Panc1 (cell line): ENCODE data around the gene RAPGEF1. TPM values are rescaled to one million over a fixed set of nuclear protein-coding genes. Genes with fewer than 3 reads are reported as not detected.
A peak's percentile ranks its signal among the peaks of the same experiment; 100 is the strongest.

Source experiments
- ATAC-seq: fragments of 200-7000 bp; cut with Tn5 transposase; 2 replicates; pipeline ENCODE4 v1.9.1; 2020; ENCODE audit warnings: mild to moderate bottlenecking, moderate library complexity
- BruUV-seq: library from RNA; stranded (reverse); fragments of 400-500 nt; replicated peaks from 2 replicates; lab custom pipeline; 2021; lab: Mats Ljungman, UMichigan
- CTCF ChIA-PET: fragments of 300-600 bp; sonication (Branson Sonifier 250); formaldehyde crosslinking; loops from one replicate; lab custom pipeline; 2022; ENCODE audit warnings: antibody characterized with exemption; lab: Charles Lee
- POLR2A ChIA-PET: fragments of 300-600 bp; sonication (Branson Sonifier 250); formaldehyde crosslinking; loops from one replicate; lab custom pipeline; 2022; ENCODE audit warnings: antibody characterized with exemption; lab: Charles Lee
- DNase-seq: peaks from one replicate; pipeline ENCODE4 v3.0.0-alpha.2; 2010; ENCODE audit warnings: low read depth, low spot score
- H3K27ac ChIP-seq: 2 replicates; pipeline ENCODE4 v1.5.1; 2011; ENCODE audit warnings: mild to moderate bottlenecking, low read length, inconsistent platforms
- H3K27me3 ChIP-seq: fragments of 200-500 bp; sonication (Bioruptor generic); 2 replicates; pipeline ENCODE4 v1.6.0; 2014; ENCODE audit warnings: low read length, inconsistent platforms; ENCODE audit not compliant: control insufficient read depth, insufficient read depth
- H3K36me3 ChIP-seq: fragments of 200-500 bp; sonication (Bioruptor generic); 2 replicates; pipeline ENCODE4 v1.5.1; 2014; ENCODE audit warnings: inconsistent platforms, mild to moderate bottlenecking, low read length, moderate library complexity; ENCODE audit not compliant: control insufficient read depth, insufficient read depth
- H3K4me1 ChIP-seq: 2 replicates; pipeline ENCODE4 v1.5.1; 2011; ENCODE audit warnings: inconsistent platforms, mild to moderate bottlenecking, low read length, moderate library complexity; ENCODE audit not compliant: control insufficient read depth, insufficient read depth
- H3K4me3 ChIP-seq, 2 experiments: 2 replicates each; pipeline ENCODE4 v1.5.1; 2011 to 2012; ENCODE audit warnings: low read depth in 2 of 2, low read length in 2 of 2, mild to moderate bottlenecking in 2 of 2, inconsistent platforms in 1 of 2, moderate library complexity in 1 of 2
- H3K9me3 ChIP-seq: fragments of 200-500 bp; sonication (Bioruptor generic); 2 replicates; pipeline ENCODE4 v1.5.1; 2014; ENCODE audit warnings: low read depth, mild to moderate bottlenecking, inconsistent platforms, low read length, moderate library complexity; ENCODE audit not compliant: control insufficient read depth, insufficient read depth
- POLR2AphosphoS5 ChIP-seq: IDR thresholded peaks from 2 replicates; pipeline ENCODE4 v1.6.1; 2012; ENCODE audit warnings: mild to moderate bottlenecking, low read depth, low read length, moderate library complexity
- SIN3A ChIP-seq: IDR thresholded peaks from 2 replicates; pipeline ENCODE4 v1.6.1; 2012; ENCODE audit warnings: low read depth, mild to moderate bottlenecking, low read length, moderate library complexity, borderline replicate concordance; ENCODE audit not compliant: insufficient read depth
- TCF7L2 ChIP-seq: IDR thresholded peaks from 2 replicates; pipeline ENCODE4 v1.6.1; 2011; ENCODE audit warnings: mild to moderate bottlenecking, low read depth, low read length, inconsistent platforms
- in situ Hi-C: cut with HindIII; loops from 2 replicates; pipeline ENCODE4 v1.10.0; 2016; ENCODE audit warnings: low sequenced_read_pairs, low pct_unique_long_range_greater_than_20kb
- intact Hi-C: fragments of 100-400 bp; cut with micrococcal nuclease; formaldehyde crosslinking; loops from one replicate; pipeline ENCODE4 v1.10.0; 2022; ENCODE audit not compliant: unreplicated experiment
- total RNA-seq: library from RNA; stranded (reverse); gene quantifications from one replicate; pipeline ENCODE4 v1.2.1, GENCODE V29; 2021; ENCODE audit not compliant: unreplicated experiment
- TF ChIP-seq, protein P1 (sequence below), 2 experiments: IDR thresholded peaks; 2 replicates each; pipeline ENCODE4 v1.6.1; 2011 to 2012; ENCODE audit warnings: low read depth in 2 of 2, control low read depth in 1 of 2, low read length in 1 of 2, mild to moderate bottlenecking in 1 of 2, moderate library complexity in 1 of 2; ENCODE audit not compliant: insufficient read depth in 1 of 2
- TF ChIP-seq, protein P2 (sequence below): fragments of 450-650 bp; IDR thresholded peaks from 2 replicates; pipeline ENCODE4 v1.5.1; 2017; ENCODE audit warnings: mild to moderate bottlenecking

The RAPGEF1 gene
- total RNA-seq, 1 experiment from 2014 or later: 86.8 TPM

DNA sequence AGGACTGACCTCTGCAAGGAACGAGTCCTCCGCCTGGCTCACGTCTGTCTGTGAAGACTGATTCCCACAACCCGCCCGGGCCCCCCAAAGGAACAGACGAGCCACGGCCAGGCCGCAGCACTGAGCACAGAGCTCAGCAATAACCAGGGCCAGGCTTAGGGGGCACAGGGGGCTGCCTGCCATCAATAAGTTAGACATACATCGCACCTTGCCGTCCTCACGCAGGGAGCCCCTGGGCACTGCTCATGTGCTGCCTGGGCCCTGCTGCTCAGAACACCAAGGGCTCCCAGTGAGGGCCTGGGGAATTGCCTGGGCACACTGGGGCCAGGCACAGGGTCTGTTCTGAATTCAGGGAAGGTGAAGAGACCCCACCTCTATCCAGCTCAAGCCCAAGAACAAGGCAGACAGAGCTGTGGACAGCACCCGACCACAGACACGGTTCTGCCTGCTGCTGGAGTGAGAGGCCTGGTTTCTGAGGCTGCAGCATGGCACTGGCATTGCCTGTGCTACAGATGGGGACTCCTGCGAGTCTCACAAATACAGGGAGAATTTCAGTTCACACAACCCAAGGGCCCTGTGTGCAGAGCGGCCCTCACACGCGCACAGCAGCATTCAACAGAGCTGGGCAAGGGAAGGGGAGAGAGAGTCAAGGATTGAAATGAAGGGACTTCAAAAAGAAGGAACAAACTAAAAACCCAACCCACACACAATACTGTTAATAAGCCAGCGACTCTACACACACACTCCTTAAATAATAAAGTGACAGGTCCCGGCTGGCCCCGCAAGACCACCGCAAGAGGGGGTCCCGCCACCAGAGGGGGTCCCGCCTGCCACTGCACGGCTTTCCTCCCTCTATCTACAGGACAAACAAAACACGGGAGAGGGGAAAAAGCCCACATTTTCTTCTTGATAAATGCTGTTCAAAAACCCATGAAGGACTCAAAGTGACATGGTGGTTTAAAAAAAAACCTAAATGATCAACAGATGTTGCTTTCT lies 162.6 kb downstream of the RAPGEF1 start:
- Histone ChIP-seq H3K27ac (no peak overlapping the region), H3K27me3 (no peaks in the 10 kb centered on the region), H3K9me3 (no peaks in the 10 kb centered on the region), H3K36me3 (no peaks in the 10 kb centered on the region), H3K4me1 (no peaks in the 10 kb centered on the region), H3K4me3 (no peak overlapping the region)
- intact Hi-C loops (no loop called here), in situ Hi-C loops (no loop called here)
- POLR2A ChIA-PET: no interaction called here
- ATAC-seq: no peak
- no peak for DNase-seq
- TF ChIP-seq, protein P1, sequence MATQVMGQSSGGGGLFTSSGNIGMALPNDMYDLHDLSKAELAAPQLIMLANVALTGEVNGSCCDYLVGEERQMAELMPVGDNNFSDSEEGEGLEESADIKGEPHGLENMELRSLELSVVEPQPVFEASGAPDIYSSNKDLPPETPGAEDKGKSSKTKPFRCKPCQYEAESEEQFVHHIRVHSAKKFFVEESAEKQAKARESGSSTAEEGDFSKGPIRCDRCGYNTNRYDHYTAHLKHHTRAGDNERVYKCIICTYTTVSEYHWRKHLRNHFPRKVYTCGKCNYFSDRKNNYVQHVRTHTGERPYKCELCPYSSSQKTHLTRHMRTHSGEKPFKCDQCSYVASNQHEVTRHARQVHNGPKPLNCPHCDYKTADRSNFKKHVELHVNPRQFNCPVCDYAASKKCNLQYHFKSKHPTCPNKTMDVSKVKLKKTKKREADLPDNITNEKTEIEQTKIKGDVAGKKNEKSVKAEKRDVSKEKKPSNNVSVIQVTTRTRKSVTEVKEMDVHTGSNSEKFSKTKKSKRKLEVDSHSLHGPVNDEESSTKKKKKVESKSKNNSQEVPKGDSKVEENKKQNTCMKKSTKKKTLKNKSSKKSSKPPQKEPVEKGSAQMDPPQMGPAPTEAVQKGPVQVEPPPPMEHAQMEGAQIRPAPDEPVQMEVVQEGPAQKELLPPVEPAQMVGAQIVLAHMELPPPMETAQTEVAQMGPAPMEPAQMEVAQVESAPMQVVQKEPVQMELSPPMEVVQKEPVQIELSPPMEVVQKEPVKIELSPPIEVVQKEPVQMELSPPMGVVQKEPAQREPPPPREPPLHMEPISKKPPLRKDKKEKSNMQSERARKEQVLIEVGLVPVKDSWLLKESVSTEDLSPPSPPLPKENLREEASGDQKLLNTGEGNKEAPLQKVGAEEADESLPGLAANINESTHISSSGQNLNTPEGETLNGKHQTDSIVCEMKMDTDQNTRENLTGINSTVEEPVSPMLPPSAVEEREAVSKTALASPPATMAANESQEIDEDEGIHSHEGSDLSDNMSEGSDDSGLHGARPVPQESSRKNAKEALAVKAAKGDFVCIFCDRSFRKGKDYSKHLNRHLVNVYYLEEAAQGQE (IDR thresholded peaks at IDR 0.05; ENCODE audit: insufficient read depth in 1 of 2, low read depth in 2 of 2, low read length in 1 of 2): no peak
- TF ChIP-seq SIN3A (no peak), TCF7L2 (no peak), POLR2AphosphoS5 (no peak)
- TF ChIP-seq, protein P2, sequence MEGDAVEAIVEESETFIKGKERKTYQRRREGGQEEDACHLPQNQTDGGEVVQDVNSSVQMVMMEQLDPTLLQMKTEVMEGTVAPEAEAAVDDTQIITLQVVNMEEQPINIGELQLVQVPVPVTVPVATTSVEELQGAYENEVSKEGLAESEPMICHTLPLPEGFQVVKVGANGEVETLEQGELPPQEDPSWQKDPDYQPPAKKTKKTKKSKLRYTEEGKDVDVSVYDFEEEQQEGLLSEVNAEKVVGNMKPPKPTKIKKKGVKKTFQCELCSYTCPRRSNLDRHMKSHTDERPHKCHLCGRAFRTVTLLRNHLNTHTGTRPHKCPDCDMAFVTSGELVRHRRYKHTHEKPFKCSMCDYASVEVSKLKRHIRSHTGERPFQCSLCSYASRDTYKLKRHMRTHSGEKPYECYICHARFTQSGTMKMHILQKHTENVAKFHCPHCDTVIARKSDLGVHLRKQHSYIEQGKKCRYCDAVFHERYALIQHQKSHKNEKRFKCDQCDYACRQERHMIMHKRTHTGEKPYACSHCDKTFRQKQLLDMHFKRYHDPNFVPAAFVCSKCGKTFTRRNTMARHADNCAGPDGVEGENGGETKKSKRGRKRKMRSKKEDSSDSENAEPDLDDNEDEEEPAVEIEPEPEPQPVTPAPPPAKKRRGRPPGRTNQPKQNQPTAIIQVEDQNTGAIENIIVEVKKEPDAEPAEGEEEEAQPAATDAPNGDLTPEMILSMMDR: no peak
- CTCF ChIA-PET: interaction anchor here (0.9 kb wide), 1 partner anchor 374 kb away, joined by 3 read pairs; no protein-coding TSS in a partner anchor
- TSS peak; percentile 76 for BruUV-seq

DNA sequence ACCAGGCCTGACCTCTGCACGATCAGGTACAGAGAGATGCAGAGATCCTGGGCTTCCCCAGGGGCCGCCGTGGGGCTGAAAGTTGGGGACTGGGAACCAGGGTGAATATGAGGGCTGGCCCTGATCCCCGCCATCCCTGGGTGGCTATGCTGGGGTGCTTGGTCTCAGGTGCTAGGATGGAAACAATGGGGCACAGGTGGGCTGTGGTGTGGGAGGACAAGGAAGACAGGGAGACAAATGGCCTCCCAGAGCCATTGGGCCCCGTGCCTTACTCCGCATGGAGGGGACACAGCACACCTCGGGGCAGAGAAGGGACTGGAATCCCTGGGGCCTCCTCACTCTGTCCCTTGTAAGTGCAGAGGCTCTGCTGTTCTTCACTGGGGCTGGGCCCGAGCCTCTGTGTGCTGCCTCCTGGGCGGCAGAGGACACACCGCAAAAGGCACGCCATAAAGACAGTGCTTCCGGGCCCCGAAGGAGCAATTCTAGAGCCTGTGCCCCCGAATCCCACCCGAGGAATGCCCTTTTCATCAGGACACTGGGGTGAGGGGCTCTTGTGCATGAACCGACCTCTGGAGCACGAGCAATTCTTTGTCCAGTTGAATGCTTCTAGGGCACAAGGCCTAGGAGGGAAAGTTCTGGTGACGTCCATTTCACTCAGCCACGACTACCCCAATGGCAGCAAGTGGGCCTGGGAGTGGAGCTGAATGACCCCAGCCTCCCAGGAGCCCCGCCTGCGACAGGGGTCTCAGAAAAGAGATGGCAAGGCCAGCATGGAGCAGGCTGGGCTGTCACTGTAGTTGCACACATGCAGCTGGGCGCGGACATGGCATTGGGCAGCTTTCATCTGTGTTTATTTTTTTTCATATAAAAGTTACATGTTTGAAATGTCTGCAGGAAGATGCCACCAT lies 163.7 kb downstream of the RAPGEF1 start:
- Histone ChIP-seq H3K27me3 (no peaks in the 10 kb centered on the region), H3K9me3 (no peaks in the 10 kb centered on the region), H3K27ac (no peak overlapping the region), H3K4me3 (no peak overlapping the region), H3K36me3 (no peaks in the 10 kb centered on the region), H3K4me1 (no peaks in the 10 kb centered on the region)
- in situ Hi-C loops (no loop called here), intact Hi-C loops (no loop called here)
- TF ChIP-seq SIN3A: no peak
- no peak for TF ChIP-seq TCF7L2
- no peak for TF ChIP-seq POLR2AphosphoS5
- TF ChIP-seq, protein P1 (IDR thresholded peaks at IDR 0.05; ENCODE audit: insufficient read depth in 1 of 2, low read depth in 2 of 2, low read length in 1 of 2): no peak
- TF ChIP-seq, protein P2: no peak
- ChIA-PET CTCF (interaction anchor here (0.9 kb wide), 1 partner anchor 375 kb away, joined by 3 read pairs; no protein-coding TSS in a partner anchor), POLR2A (no interaction called here)
- BruUV-seq: no TSS peak
- ATAC-seq (no peak), DNase-seq (no peak)
